GM18511 (cell line): ENCODE data around the gene CACYBP.

ENCODE experiments used
- ATAC-seq: cut with Tn5 transposase; IDR thresholded peaks from one replicate; pipeline ENCODE4 v1.9.1; 2021; ENCODE audit warnings: mild to moderate bottlenecking, moderate library complexity; ENCODE audit not compliant: unreplicated experiment

Gene CACYBP

DNA sequence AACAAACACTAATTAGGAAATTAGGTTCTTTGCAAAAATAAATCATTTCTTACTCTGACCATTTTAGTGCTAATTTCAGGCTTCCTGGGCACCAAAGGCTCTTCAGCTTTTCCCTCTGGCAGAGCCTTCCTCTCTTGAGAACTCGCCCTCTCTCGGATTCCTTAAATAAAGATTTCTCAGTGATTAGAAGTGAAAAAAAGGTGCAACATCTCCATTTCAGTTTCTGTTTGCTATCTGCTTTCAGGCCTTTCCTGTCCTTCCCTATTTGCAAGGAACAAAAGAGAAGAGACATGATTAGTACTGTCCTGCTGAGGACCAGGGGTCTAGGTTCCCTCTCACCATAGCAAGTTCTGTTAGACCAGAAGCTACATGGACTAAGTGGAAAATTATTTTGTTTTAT, 27.8 kb upstream of the CACYBP start:
- ATAC-seq = no peak

DNA sequence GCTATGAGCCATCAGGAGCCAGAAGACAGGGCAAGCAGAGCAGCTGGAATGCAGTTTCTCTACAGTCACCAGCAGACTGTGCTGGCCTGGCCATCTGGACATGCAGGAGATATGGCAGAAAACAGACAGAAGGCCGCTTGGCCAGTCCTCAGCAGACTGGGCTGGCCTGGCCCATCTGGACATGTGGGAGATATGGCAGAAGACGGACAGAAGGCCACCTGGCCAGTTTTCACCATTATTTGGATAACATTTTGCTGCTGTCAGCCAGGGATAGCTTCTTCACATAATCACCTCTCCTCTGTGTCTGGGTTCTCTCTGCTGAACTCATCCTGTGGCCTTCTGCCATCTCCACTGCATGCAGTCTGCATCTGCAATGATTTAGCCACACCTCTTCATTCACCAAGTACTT, 25.0 kb upstream of the CACYBP start:
- ATAC-seq = no peak

DNA sequence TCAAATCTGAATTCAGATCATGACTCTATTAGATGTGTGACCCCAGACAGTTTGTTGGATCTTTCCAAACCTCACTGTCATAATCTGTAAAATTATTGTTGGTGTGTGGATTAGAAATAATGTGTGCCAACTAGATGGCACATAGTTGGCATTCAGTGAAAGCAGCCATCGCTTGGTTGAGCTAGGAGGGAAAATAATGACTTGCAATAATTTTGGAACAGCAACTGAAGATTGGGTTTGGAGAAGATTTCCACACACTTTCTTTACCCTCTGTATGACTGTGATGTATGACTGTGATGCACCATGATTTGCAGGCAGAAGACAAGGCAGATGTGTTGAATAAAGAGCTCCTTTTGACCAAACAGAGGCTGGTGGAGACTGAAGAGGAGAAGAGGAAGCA, 24.0 kb upstream of the CACYBP start:
- no peak for ATAC-seq

GRCh38 chr1:174976436-174977108, 23.2 kb upstream of the CACYBP start:
- no peak for ATAC-seq

GRCh38 chr1:174982971-174983689, 16.6 kb upstream of the CACYBP start:
- ATAC-seq = no peak

- no peak for ATAC-seq
Observed at GRCh38 chr1:174984952-174985351, 14.8 kb upstream of the CACYBP start.

GRCh38 chr1:174988539-174988938, 11.2 kb upstream of the CACYBP start:
- ATAC-seq = peak; percentile 44

DNA sequence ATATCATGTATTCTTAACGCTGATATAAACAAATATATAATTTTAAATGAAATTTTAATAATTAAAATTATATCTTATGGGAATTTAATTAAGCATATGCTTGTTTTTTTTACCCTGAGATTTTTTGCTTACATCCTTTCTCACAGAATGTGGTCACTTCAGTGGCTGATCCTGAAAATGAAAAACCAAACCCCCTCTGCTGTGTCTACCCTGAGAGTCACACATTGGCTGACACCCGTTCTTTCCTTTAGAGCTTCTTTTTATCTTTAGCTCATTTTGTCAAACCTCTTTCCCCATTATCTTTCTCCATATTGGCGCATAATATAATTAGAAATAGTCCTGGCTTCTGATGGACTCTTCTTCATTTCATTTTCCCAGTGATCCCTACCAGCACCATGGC, 10.8 kb upstream of the CACYBP start:
- ATAC-seq = peak; percentile 67

DNA sequence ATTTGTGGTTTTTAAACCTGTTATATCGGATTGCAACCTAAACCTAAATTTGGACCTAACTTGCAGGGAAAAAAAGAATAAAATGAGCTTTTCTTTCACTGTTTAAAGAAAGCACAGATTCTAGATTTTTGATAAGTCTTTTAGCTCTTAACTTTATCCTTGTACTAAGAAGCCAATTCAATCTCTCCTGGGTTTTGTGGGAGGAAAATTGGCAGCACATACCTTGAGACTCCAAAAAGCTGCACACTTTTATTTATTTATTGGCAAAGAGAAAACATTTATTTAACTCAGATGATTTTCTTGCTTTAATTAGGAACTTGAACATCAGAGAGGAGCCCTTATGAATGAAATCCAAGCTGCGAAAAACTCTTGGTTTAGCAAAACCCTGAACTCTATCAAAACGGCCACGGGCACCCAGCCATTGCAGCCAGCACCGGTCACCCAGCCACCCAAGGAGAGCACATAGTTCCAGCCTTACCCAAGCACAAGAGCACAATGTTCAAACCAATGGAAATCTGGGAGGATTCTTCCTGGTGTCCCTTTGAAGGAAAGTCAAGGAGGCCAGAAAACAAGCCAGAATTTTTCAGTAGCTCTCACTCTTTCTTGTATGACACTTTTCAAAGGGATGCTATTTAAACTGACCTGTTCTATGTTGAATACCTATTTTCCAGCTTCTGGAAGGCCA, 10.1 kb upstream of the CACYBP start:
- ATAC-seq = no peak

DNA sequence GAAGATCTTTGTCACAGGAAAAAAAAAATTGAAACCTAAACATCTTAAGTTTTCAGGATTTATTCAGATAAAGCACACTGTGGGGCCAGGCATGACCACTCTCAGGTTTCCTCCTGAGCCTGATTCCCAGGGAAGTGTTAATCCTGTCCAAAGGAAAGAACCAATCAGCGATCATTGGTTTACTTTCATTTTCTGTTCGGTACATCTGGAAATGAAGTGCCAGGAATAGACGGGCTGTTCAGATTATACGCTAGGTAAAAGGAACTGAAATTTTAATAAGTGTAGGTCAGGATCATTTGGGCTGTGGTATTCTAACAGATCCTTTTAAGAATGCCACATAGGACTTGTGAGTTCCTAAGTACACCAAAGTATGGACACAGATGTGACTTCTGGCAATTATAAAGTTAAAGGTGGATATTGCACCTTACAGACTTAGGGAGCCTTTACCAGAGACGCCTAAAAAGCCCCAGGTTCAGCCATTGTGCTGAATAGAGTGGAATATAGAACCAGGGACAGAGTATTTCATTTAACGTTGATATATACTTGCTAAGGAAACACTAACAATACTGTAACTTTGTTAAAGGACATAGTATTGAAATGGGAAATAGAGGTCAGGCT, 9.3 kb upstream of the CACYBP start:
- peak; percentile 64 for ATAC-seq

DNA sequence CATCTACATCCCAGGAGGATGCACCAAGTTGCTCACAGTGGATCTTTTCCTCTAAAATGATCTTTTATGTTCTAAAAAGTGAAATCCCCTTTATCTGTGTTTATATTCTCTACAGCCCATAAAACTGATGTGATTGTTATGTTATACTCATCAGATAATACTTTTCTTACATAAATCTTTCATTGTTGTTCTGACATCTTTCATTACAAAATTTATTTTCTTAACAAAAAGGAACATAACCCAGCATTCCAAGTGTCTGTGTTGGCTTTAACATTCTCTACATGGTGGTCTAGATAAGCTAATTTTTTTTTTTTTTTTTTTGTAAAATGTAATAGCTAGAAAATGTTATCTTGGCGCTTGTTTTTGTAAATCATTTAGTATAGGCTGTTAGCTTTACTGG, 8.3 kb upstream of the CACYBP start:
- ATAC-seq = no peak

- ATAC-seq = no peak
Observed at GRCh38 chr1:174995121-174995520, 4.6 kb upstream of the CACYBP start.

DNA sequence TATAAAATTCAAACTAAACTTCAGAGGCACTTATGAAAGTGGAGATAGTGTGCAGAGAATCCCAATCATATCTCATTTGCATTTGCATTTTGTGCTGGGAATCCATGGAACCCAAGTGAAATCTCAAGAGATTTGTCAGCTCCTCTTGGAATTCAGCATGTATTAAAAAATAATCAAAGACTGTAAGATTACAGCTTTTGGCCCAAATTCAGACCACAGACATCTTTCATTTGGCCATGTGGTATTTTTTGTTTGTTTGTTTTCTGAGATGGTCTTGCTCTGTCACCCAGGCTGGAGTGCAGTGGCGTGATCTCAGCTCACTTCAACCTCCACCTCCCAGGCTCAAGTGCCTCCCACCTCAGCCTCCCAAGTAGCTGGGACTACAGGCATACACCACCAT, 3.8 kb upstream of the CACYBP start:
- no peak for ATAC-seq

- no peak for ATAC-seq
Observed at GRCh38 chr1:174996476-174996875, 3.3 kb upstream of the CACYBP start.

GRCh38 chr1:174997041-174997440, 2.7 kb upstream of the CACYBP start:
- no peak for ATAC-seq

GRCh38 chr1:174998569-174999215, 1.1 kb upstream of the CACYBP start:
- peak; percentile 1 for ATAC-seq

GRCh38 chr1:174999216-174999935, 371 bp upstream of the CACYBP start:
- ATAC-seq = peak; percentile 80

DNA sequence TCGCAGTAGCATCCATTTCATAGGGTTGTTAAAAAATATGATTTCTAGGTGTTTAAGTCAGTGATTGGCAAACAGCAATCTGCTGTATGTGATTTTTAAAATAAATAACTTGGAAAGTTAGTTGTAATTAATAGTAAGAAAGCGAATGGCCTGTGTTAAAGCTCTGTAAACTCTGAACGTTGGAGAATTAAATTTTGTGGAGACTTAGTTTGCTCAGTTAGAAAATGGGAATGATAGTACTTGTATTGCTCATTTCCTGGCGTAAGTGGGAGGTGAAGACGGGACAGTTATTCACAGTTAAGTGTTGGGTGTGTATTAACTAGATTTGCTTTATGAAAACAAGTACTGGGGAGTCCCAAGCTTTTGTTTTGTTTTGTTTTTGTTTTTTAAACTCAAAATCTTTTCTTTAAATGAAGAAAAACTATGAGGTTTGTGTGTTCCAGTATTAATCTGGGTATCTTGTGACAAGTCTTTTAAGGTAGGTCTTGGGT, 995 bp downstream of the CACYBP start:
- ATAC-seq = no peak

DNA sequence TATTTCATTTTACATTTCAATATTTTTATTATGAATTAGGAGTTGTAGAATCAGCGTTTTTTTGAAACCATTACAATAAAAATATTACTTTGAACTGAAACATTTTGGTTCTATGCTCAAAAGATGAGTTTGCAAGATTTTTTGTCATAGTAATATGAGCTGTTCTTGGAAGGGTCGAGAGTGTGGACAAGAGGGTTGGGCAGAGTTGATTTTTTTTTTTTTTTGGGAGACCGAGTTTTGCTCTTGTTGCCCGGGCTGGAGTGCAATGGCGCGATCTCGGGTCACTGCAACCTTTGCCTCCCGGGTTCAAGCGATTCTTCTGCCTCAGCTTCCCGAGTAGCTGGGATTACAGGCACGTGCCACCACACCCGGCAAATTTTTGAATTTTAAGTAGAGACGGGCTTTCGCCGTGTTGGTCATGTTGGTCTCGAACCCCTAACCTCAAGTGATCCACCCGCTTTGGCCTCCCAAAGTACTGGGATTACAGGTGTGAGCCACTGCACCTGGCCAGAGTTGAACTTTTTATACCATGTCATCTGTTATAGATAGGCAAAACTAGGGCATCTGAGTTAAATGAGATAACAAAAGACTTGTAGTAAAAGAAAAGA, 3.3 kb downstream of the CACYBP start:
- no peak for ATAC-seq

DNA sequence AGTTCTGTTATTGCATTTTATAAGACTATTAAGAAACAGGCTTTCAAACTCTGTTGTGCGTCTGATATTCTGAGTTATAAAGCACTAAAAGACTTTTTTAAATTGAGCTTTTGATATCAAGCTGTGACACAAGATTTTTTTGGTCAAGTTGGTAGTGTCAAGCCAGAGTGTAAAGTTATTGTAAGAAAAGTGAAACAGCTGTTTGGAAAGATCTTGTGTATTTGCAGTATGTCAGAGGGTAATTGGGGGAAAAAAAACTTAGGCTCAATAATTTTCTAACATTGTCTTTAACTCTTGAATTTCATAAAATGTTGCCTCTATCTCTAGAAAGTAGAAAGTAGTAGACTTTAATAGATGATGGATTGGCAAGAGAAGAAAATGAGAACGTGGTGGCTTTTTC, 3.8 kb downstream of the CACYBP start:
- no peak for ATAC-seq
